Heart left ventricle (tissue), 16 donors: ENCODE measurements around the gene APLP1. TPM values are rescaled to one million over a fixed set of nuclear protein-coding genes. Genes with fewer than 3 reads are reported as not detected.

Source experiments
- ATAC-seq, 4 donors: fragments of 200-7000 bp; cut with Tn5 transposase; one replicate each; pipeline ENCODE4 v1.9.1; 2020 to 2022; ENCODE audit warnings: moderate library complexity in 4 of 4, mild to moderate bottlenecking in 3 of 4, moderate number of reproducible peaks in 1 of 4
- DNase-seq, 5 donors: peaks; one replicate each; pipeline ENCODE4 v3.0.0-alpha.2; 2020
- H3K27ac ChIP-seq, 12 donors: fragments of 200-600 bp; sonication (generic) in 4 of 12; one replicate each; pipeline versions ENCODE4 v1.5.0 to v1.8.0; 2016 to 2022; ENCODE audit warnings: mild to moderate bottlenecking in 2 of 12
- H3K27me3 ChIP-seq, 9 donors: fragments of 200-600 bp; sonication (generic) in 2 of 9; one replicate each; pipeline versions ENCODE4 v1.5.1 to v1.8.0; 2016 to 2022; ENCODE audit warnings: mild to moderate bottlenecking in 3 of 9
- H3K36me3 ChIP-seq, 9 donors: fragments of 200-600 bp; sonication (generic) in 2 of 9; one replicate each; pipeline versions ENCODE4 v1.5.0 to v1.8.0; 2018 to 2022; ENCODE audit warnings: mild to moderate bottlenecking in 2 of 9
- H3K4me1 ChIP-seq, 12 donors: fragments of 200-600 bp; sonication (generic) in 4 of 12; one replicate each; pipeline versions ENCODE4 v1.5.0 to v1.8.0; 2016 to 2022; ENCODE audit warnings: mild to moderate bottlenecking in 3 of 12
- H3K4me3 ChIP-seq, 12 donors: fragments of 200-600 bp; sonication (generic) in 4 of 12; one replicate each; pipeline versions ENCODE4 v1.5.0 to v1.8.0; 2017 to 2022; ENCODE audit warnings: mild to moderate bottlenecking in 9 of 12, moderate library complexity in 4 of 12
- H3K9me3 ChIP-seq, 12 donors: fragments of 200-600 bp; sonication (generic) in 4 of 12; one replicate each; pipeline versions ENCODE4 v1.5.0 to v1.8.0; 2016 to 2022; ENCODE audit warnings: mild to moderate bottlenecking in 1 of 12
- POLR2A ChIP-seq, 2 donors: fragments of 450-650 bp; IDR thresholded peaks; one replicate each; pipeline ENCODE4 v1.6.1; 2017; ENCODE audit warnings: antibody characterized with exemption in 2 of 2, mild to moderate bottlenecking in 2 of 2, moderate library complexity in 2 of 2
- WGBS, 4 donors: extraction: QIAGEN DNeasy Blood & Tissue Kit in 2 of 4; methylation state at CpG; one replicate each; pipeline versions ENCODE4 v1.1.5 to v1.1.7; 2013 to 2018; 5-methylcytosine and 5-hydroxymethylcytosine counted together
- intact Hi-C, 10 donors: fragments of 100-400 bp; cut with DNase I; formaldehyde crosslinking; loops; one replicate each; pipeline versions ENCODE4 v1.11.1 to v1.14.2; 2022
- long read RNA-seq, 3 donors: library from polyadenylated mRNA; unstranded; transcript quantifications; one replicate each; pipeline ENCODE4 v2.0.0, GENCODE V29; 2020 to 2021
- polyA plus RNA-seq, 2 donors: library from polyadenylated mRNA; stranded (reverse); fragments of 200-250 nt; gene quantifications; one replicate each; pipeline ENCODE4 v1.2.3, GENCODE V29; 2013
- total RNA-seq, 9 donors: library from RNA; depleted of rRNA in 2 of 9; stranded (reverse); fragments of >200 nt in 2 of 9; fragmentation: NEBNext Ultra II Directional in 3 of 9; extraction: Animal tissue kit (Norgen Biotek cat#: 25700) in 3 of 9; gene quantifications; one replicate each; pipeline versions ENCODE4 v1.1.0 to v1.2.4, GENCODE V29; 2016 to 2023
- TF ChIP-seq, protein P1 (sequence below), 12 donors: fragments of 200-600 bp; sonication (generic) in 4 of 12; IDR thresholded peaks; one replicate each; pipeline versions ENCODE4 v1.5.0 to v1.8.0; 2018 to 2022; ENCODE audit warnings: antibody characterized with exemption in 12 of 12, mild to moderate bottlenecking in 5 of 12
- donor health status: ischemic (EF 13 %, LVEDD 7.1; RV severe dilation, severe dysfunction).
- donor health status: healthy with polysubstance abuse.
- donor health status: DM: no; HTN: yes; CAD: no.
- donor health status: DM: no; HTN: no; CAD: no.
- donor health status: ischemic (EF 25% LVEDD 6.9; RV normal size, moderate dysfunction).
- donor health status: ischemic (EF 25% LVEDD 5.7; RV mildly dilated, moderate dysfunction).
- donor health status: healthy.
- donor health status: DM: yes; HTN: yes; CAD: no.
- donor health status: ischemic (EF 35%, LVEDD 5.7; RV mildly dilated, moderate dysfunction).
- donor health status: nonischemic (EF 11% LVEDD 7.7; RV severe dilation, severe dysfunction).
- donor health status: DM: yes; HTN: yes; CAD: no.
- donor health status: PGD.
- donor health status: ischemic (EF 29% LVEDD 5.4; RV normal size, mild dysfunction).
- donor health status: nonischemic (EF 23%, LVEDD 6.1; RV moderate dilation, normal function).

APLP1 gene
- total RNA-seq (10 to 100 TPM in 8 of 9 donors, 1 to 10 TPM in 1; 8.9 to 44.3 (median 25.3) TPM), polyA plus RNA-seq (10 to 100 TPM in 1 of 2 donors, 1 to 10 TPM in 1; 2.1 to 19.0 TPM)
- long read RNA-seq, donor 1, transcript APLP1-201 (17 exons, 2,495 nt): major isoform, 8 of 60 reads
- long read RNA-seq, donor 1, partial matches to known transcripts: 5 of 60 reads
- long read RNA-seq, donor 1, other reads (novel, unspliced or antisense): 46 of 60 reads
- long read RNA-seq, donor 2, partial matches to known transcripts: 2 of 12 reads
- long read RNA-seq, donor 2, other reads (novel, unspliced or antisense): 6 of 12 reads
- long read RNA-seq, donor 3, partial matches to known transcripts: 3 of 26 reads
- long read RNA-seq, donor 3, other reads (novel, unspliced or antisense): 20 of 26 reads

- TF ChIP-seq, protein P1, sequence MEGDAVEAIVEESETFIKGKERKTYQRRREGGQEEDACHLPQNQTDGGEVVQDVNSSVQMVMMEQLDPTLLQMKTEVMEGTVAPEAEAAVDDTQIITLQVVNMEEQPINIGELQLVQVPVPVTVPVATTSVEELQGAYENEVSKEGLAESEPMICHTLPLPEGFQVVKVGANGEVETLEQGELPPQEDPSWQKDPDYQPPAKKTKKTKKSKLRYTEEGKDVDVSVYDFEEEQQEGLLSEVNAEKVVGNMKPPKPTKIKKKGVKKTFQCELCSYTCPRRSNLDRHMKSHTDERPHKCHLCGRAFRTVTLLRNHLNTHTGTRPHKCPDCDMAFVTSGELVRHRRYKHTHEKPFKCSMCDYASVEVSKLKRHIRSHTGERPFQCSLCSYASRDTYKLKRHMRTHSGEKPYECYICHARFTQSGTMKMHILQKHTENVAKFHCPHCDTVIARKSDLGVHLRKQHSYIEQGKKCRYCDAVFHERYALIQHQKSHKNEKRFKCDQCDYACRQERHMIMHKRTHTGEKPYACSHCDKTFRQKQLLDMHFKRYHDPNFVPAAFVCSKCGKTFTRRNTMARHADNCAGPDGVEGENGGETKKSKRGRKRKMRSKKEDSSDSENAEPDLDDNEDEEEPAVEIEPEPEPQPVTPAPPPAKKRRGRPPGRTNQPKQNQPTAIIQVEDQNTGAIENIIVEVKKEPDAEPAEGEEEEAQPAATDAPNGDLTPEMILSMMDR (IDR thresholded peaks at IDR 0.05): no peak
- no peak for TF ChIP-seq POLR2A (IDR thresholded peaks at IDR 0.05)
- peak within 1 kb of the TSS; percentile 34 to 67 (median 56) for H3K4me3 ChIP-seq
- peak within 1 kb of the TSS in 1 of 12 donors; percentile 34 for H3K27ac ChIP-seq
- WGBS, 4 donors: 0 to 1% (median 0%) methylated on average over 1 to 60 of the region's 60 CpGs
- DNase-seq (peak; percentile 74 to 87 (median 81)), ATAC-seq (peak; percentile 55 to 94 (median 92))
- H3K36me3 ChIP-seq: no peaks in the 10 kb centered on the region
- no peaks in the 10 kb centered on the region for H3K9me3 ChIP-seq
- peaks cover 0 to 26% (median 18%) of the 10 kb centered on the region in 12 donors for H3K4me1 ChIP-seq
- intact Hi-C loops: no loop called here
- peaks cover 0 to 29% (median 8%) of the 10 kb centered on the region in 9 donors for H3K27me3 ChIP-seq
These were observed at the start of gene APLP1 for GRCh38 chr19:35868172-35868822. Gene APLP1, plus strand, starts transcription at chr19:35868574. Its CDS starts 63 bp downstream, at chr19:35868637.

GRCh38 chr19:35822579-35822978 lies 45.8 kb upstream of the APLP1 start:
- H3K9me3 ChIP-seq: no peaks in the 10 kb centered on the region
- no peak overlapping the region for H3K27ac ChIP-seq
- no peak overlapping the region for H3K4me3 ChIP-seq
- H3K36me3 ChIP-seq: no peaks in the 10 kb centered on the region
- 68 to 85% (median 80%) methylated on average over 3 of the region's 3 CpGs for WGBS, 4 donors
- no peaks in the 10 kb centered on the region for H3K4me1 ChIP-seq
- intact Hi-C loops: loop anchor here in 2 of 10 donors (5.0 to 10.0 kb wide), 2 partner anchors 128 to 130 kb away; no protein-coding TSS in a partner anchor
- peaks cover 0 to 45% (median 5%) of the 10 kb centered on the region in 9 donors for H3K27me3 ChIP-seq
- ATAC-seq (no peak), DNase-seq (no peak)
- no peak for TF ChIP-seq POLR2A (IDR thresholded peaks at IDR 0.05)
- TF ChIP-seq, protein P1 (IDR thresholded peaks at IDR 0.05): no peak

- ATAC-seq: no peak
- Histone ChIP-seq H3K4me1 (no peaks in the 10 kb centered on the region), H3K4me3 (no peak overlapping the region), H3K9me3 (no peaks in the 10 kb centered on the region), H3K27me3 (peaks cover 0 to 30% (median 5%) of the 10 kb centered on the region in 9 donors), H3K36me3 (no peaks in the 10 kb centered on the region), H3K27ac (no peak overlapping the region)
- intact Hi-C loops: loop anchor here in 2 of 10 donors (5.0 to 10.0 kb wide), 2 partner anchors 129 to 132 kb away; no protein-coding TSS in a partner anchor
- WGBS, 4 donors: 79 to 87% (median 83%) methylated on average over 5 of the region's 5 CpGs
- DNase-seq: no peak
- TF ChIP-seq, protein P1 (IDR thresholded peaks at IDR 0.05): no peak
- TF ChIP-seq POLR2A (IDR thresholded peaks at IDR 0.05): no peak
These were observed 44.2 kb upstream of the APLP1 start for GRCh38 chr19:35824150-35824549.
